Loucy (cell line): ENCODE results near the gene COL25A1.

Experiments used
- H2AFZ ChIP-seq: fragments of 200-600 bp; sonication (generic); 2 replicates; pipeline ENCODE4 v1.6.0; 2016; ENCODE audit warnings: antibody characterized with exemption, mild to moderate bottlenecking, low read length, moderate library complexity
- H3F3A ChIP-seq: fragments of 200-600 bp; 2 replicates; pipeline ENCODE4 v1.6.0; 2016; ENCODE audit warnings: antibody characterized with exemption, low read depth, mild to moderate bottlenecking
- H3K27me3 ChIP-seq: fragments of 200-600 bp; sonication (generic); 2 replicates; pipeline ENCODE4 v1.6.1; 2014; ENCODE audit warnings: low read length, mild to moderate bottlenecking; ENCODE audit not compliant: insufficient read depth, poor library complexity, severe bottlenecking
- H3K36me3 ChIP-seq: fragments of 200-600 bp; sonication (generic); 2 replicates; pipeline ENCODE4 v1.6.1; 2016; ENCODE audit warnings: low read length; ENCODE audit not compliant: insufficient read depth
- H3K4me1 ChIP-seq: fragments of 200-600 bp; sonication (generic); 2 replicates; pipeline ENCODE4 v1.5.1; 2014; ENCODE audit warnings: low read length, mild to moderate bottlenecking; ENCODE audit not compliant: insufficient read depth, poor library complexity, severe bottlenecking
- H3K4me2 ChIP-seq: fragments of 200-600 bp; sonication (generic); 2 replicates; pipeline ENCODE4 v1.6.0; 2014; ENCODE audit warnings: antibody characterized with exemption, low read length, low read depth, mild to moderate bottlenecking; ENCODE audit not compliant: poor library complexity, severe bottlenecking
- H3K4me3 ChIP-seq: fragments of 200-600 bp; sonication (generic); 2 replicates; pipeline ENCODE4 v1.5.1; 2014; ENCODE audit warnings: low read length, mild to moderate bottlenecking, mixed read lengths; ENCODE audit not compliant: poor library complexity, severe bottlenecking
- H3K79me2 ChIP-seq: fragments of 200-600 bp; sonication (generic); 2 replicates; pipeline ENCODE4 v1.6.1; 2014; ENCODE audit warnings: low read length; ENCODE audit not compliant: insufficient read depth
- H3K9ac ChIP-seq: fragments of 200-600 bp; sonication (generic); 2 replicates; pipeline ENCODE4 v1.6.0; 2014; ENCODE audit warnings: mild to moderate bottlenecking, low read depth, low read length, moderate library complexity; ENCODE audit not compliant: poor library complexity, severe bottlenecking
- H3K9me2 ChIP-seq: fragments of 200-600 bp; sonication (generic); replicated peaks from 2 replicates; pipeline ENCODE4 v1.6.1; 2016; ENCODE audit warnings: low read depth, low read length, mixed read lengths
- H3K9me3 ChIP-seq: fragments of 200-600 bp; sonication (generic); 2 replicates; pipeline ENCODE4 v1.6.1; 2014; ENCODE audit warnings: mild to moderate bottlenecking, antibody characterized with exemption, low read length, low read depth; ENCODE audit not compliant: insufficient read depth
- H4K20me1 ChIP-seq: fragments of 200-600 bp; sonication (generic); 2 replicates; pipeline ENCODE4 v1.6.0; 2014; ENCODE audit warnings: antibody characterized with exemption, low read length, mild to moderate bottlenecking; ENCODE audit not compliant: insufficient read depth, poor library complexity, severe bottlenecking
- EZH2phosphoT487 ChIP-seq: fragments of 200-600 bp; IDR thresholded peaks from 2 replicates; pipeline ENCODE4 v1.6.1; 2018; ENCODE audit warnings: antibody characterized with exemption, mild to moderate bottlenecking, moderate library complexity, borderline replicate concordance
- TF ChIP-seq, protein P1 (sequence below): fragments of 200-600 bp; sonication (generic); conservative IDR thresholded peaks from 2 replicates; pipeline ENCODE4 v1.5.1; 2014; ENCODE audit warnings: mild to moderate bottlenecking, antibody characterized with exemption, low read length

COL25A1 gene

DNA sequence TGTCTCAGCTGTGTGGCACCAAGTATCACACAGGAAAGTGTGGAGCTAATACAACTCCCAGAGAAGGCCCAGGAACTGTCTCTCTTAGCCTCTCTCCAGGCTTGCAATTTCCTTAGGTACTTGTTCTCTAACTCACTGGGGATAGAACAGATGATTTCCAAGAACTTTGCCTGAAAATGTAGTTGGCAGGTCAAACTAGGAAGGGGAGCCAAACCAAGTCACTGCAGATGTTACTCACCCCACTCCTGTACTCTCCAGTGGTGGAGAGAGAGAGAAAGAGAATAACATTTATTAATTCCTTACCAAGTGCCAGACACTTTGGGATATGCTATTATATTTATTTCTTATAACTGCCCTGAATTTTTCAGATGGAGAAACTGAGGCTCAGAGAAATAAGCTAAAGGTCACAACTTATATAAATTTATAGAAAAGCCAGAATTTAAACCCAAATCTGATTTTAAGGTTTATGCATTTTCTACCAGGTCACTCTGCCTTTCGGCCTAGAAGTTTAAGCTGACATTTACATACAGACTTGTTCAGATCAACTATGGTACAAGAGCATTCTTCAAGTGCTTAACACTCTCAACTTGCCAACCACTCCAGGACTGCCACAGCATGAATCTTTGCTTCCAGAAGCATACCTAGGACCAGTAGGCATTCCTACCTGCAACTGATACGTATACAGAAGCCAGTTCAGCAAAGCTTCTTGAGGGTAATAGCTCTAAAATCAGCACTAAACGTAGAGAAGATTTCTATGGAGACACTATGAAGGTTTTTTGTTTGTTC is 291.0 kb downstream of the COL25A1 start:
- Histone ChIP-seq H3K9me3 (peaks cover 5% of the 10 kb centered on the region; the same call in 1 of the 2 replicates), H3K79me2 (no peaks in the 10 kb centered on the region), H3K9me2 (no peaks in the 10 kb centered on the region), H3K4me1 (peaks cover 10% of the 10 kb centered on the region), H3K27me3 (no peaks in the 10 kb centered on the region), H2AFZ (no peak overlapping the region), H3K36me3 (no peaks in the 10 kb centered on the region), H3K4me3 (no peak overlapping the region), H3F3A (no peaks in the 10 kb centered on the region), H3K4me2 (no peak overlapping the region), H3K9ac (no peak overlapping the region), H4K20me1 (no peaks in the 10 kb centered on the region)
- TF ChIP-seq, protein P1, sequence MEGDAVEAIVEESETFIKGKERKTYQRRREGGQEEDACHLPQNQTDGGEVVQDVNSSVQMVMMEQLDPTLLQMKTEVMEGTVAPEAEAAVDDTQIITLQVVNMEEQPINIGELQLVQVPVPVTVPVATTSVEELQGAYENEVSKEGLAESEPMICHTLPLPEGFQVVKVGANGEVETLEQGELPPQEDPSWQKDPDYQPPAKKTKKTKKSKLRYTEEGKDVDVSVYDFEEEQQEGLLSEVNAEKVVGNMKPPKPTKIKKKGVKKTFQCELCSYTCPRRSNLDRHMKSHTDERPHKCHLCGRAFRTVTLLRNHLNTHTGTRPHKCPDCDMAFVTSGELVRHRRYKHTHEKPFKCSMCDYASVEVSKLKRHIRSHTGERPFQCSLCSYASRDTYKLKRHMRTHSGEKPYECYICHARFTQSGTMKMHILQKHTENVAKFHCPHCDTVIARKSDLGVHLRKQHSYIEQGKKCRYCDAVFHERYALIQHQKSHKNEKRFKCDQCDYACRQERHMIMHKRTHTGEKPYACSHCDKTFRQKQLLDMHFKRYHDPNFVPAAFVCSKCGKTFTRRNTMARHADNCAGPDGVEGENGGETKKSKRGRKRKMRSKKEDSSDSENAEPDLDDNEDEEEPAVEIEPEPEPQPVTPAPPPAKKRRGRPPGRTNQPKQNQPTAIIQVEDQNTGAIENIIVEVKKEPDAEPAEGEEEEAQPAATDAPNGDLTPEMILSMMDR, result no peak
- no peak for TF ChIP-seq EZH2phosphoT487

DNA sequence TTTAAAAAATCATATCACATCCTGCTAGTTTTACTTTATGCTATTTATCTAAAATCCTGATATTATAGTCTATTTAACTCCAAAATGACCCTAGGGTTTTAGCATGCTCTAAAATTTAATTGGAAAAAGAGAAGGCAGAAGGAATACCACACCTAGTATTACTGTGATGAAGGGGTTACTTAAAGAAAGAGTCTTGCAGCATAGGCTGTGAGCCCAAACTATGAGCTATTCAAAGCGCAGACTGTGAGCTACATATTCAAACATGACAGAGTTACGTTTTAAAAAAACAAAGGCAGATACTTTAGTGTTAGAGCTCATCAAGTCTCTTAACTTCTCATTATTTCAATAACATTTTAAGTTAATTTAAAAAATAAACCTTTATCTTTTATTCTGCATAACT is 291.9 kb downstream of the COL25A1 start:
- H3K36me3 ChIP-seq, result no peaks in the 10 kb centered on the region
- H3K9ac ChIP-seq, result no peak overlapping the region
- H3K4me2 ChIP-seq, result peak overlapping the region; percentile 38
- no peaks in the 10 kb centered on the region for H3F3A ChIP-seq
- peaks cover 10% of the 10 kb centered on the region for H3K4me1 ChIP-seq
- no peaks in the 10 kb centered on the region for H3K27me3 ChIP-seq
- no peaks in the 10 kb centered on the region for H3K9me3 ChIP-seq
- TF ChIP-seq, protein P1, result no peak
- no peak for TF ChIP-seq EZH2phosphoT487
- no peak overlapping the region for H3K4me3 ChIP-seq
- H4K20me1 ChIP-seq, result no peaks in the 10 kb centered on the region
- no peak overlapping the region for H2AFZ ChIP-seq
- H3K79me2 ChIP-seq, result no peaks in the 10 kb centered on the region
- H3K9me2 ChIP-seq, result no peaks in the 10 kb centered on the region

DNA sequence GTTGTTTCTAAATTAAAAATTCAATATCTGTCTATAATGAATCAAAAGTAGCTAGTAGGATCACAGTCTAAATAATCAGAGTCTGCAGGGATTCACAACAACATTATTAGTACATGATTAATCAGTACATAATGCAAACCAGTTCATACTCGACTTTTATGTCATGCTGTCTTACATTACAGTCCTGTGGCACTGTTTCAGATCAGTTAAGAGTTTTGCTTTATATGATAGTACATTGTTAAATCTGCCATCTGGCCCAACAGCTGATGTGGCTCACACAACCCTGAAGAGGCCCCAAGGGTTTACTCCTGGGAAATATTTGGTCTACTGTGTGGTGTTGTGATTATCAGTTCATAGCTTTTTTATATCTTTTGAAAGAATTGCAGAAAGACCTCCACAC is 292.5 kb downstream of the COL25A1 start:
- Histone ChIP-seq H3K36me3 (no peaks in the 10 kb centered on the region), H3K27me3 (no peaks in the 10 kb centered on the region), H3F3A (no peaks in the 10 kb centered on the region), H3K9ac (no peak overlapping the region), H3K4me2 (peak overlapping the region; percentile 38), H3K9me3 (no peaks in the 10 kb centered on the region), H2AFZ (no peak overlapping the region), H3K79me2 (no peaks in the 10 kb centered on the region), H3K4me3 (no peak overlapping the region), H3K9me2 (no peaks in the 10 kb centered on the region), H4K20me1 (no peaks in the 10 kb centered on the region), H3K4me1 (peaks cover 10% of the 10 kb centered on the region)
- TF ChIP-seq, protein P1, result no peak
- TF ChIP-seq EZH2phosphoT487, result no peak
